ENCODE data around the gene SMARCA5.

SMARCA5 gene

GRCh38 chr4:143549928-143550327 lies 36.4 kb downstream of the SMARCA5 start:
- Histone ChIP-seq H3K27ac (replicated peaks) (no peak overlapping the region), H3K4me3 (replicated peaks; ENCODE audit: insufficient read depth, low read length) (no peak overlapping the region), H3K27me3 (ENCODE audit: insufficient read depth, poor library complexity, severe bottlenecking) (no peaks in the 10 kb centered on the region)
- no peak for DNase-seq (ENCODE audit: low read depth in 1 of 2, low spot score in 1 of 2)
- TF ChIP-seq SPI1 (IDR thresholded peaks at IDR 0.05; ENCODE audit: borderline replicate concordance, low read depth), result no peak
- TF ChIP-seq REST (IDR thresholded peaks at IDR 0.05; ENCODE audit: insufficient replicate concordance, low read depth), result no peak
- no peak for TF ChIP-seq CTCF (IDR thresholded peaks at IDR 0.05; ENCODE audit: insufficient read depth, low read length)
- TF ChIP-seq GABPA (IDR thresholded peaks at IDR 0.05; ENCODE audit: low read depth), result no peak
- no peak for TF ChIP-seq POLR2AphosphoS5 (IDR thresholded peaks at IDR 0.05; ENCODE audit: low read depth)

- Histone ChIP-seq H3K27me3 (ENCODE audit: insufficient read depth, poor library complexity, severe bottlenecking) (peaks cover 4% of the 10 kb centered on the region), H3K27ac (replicated peaks) (no peak overlapping the region), H3K4me3 (replicated peaks; ENCODE audit: insufficient read depth, low read length) (no peak overlapping the region)
- DNase-seq (ENCODE audit: low read depth in 1 of 2, low spot score in 1 of 2), result no peak
- TF ChIP-seq POLR2AphosphoS5 (IDR thresholded peaks at IDR 0.05; ENCODE audit: low read depth), result no peak
- TF ChIP-seq GABPA (IDR thresholded peaks at IDR 0.05; ENCODE audit: low read depth), result no peak
- no peak for TF ChIP-seq CTCF (IDR thresholded peaks at IDR 0.05; ENCODE audit: insufficient read depth, low read length)
- no peak for TF ChIP-seq REST (IDR thresholded peaks at IDR 0.05; ENCODE audit: insufficient replicate concordance, low read depth)
- TF ChIP-seq SPI1 (IDR thresholded peaks at IDR 0.05; ENCODE audit: borderline replicate concordance, low read depth), result no peak
Observed at GRCh38 chr4:143554728-143555597, 41.5 kb downstream of the SMARCA5 start.

- Histone ChIP-seq H3K27ac (replicated peaks) (no peak overlapping the region), H3K27me3 (ENCODE audit: insufficient read depth, poor library complexity, severe bottlenecking) (peaks cover 5% of the 10 kb centered on the region), H3K4me3 (replicated peaks; ENCODE audit: insufficient read depth, low read length) (no peak overlapping the region)
- DNase-seq (ENCODE audit: low read depth in 1 of 2, low spot score in 1 of 2), result no peak
- TF ChIP-seq POLR2AphosphoS5 (IDR thresholded peaks at IDR 0.05; ENCODE audit: low read depth), result no peak
- no peak for TF ChIP-seq GABPA (IDR thresholded peaks at IDR 0.05; ENCODE audit: low read depth)
- TF ChIP-seq REST (IDR thresholded peaks at IDR 0.05; ENCODE audit: insufficient replicate concordance, low read depth), result no peak
- no peak for TF ChIP-seq CTCF (IDR thresholded peaks at IDR 0.05; ENCODE audit: insufficient read depth, low read length)
- no peak for TF ChIP-seq SPI1 (IDR thresholded peaks at IDR 0.05; ENCODE audit: borderline replicate concordance, low read depth)
Observed at GRCh38 chr4:143555676-143556075, 42.2 kb downstream of the SMARCA5 start.

Measured in HL-60 (cell line).